ENCODE data around the gene NSUN4.
"Not testable (repeated sequence)": the region's sequence is repeated elsewhere in the genome, so short reads cannot be mapped to it uniquely, and the experiment has no call there.

NSUN4 gene

DNA sequence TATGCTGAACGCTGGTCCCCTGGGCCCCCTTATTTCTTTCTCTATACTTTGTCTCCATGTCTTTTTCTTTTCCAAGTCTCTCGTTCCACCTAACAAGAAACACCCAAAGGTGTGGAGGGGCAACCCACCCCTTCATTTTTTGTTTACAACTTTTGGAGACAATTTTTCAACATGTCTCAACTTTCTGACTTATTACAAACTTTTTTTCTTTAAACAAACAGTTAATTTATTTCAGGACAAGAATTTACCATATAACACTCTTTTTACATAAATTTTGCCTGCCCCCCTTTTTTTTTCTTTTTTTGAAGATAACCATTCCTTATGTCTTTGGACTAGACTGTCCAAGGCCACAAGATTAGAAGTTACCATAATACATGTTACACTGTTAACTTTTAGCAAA, 10.2 kb upstream of the NSUN4 start:
- DNase-seq (ENCODE audit: extremely low spot score); POLR2A ChIA-PET: not testable (repeated sequence)
- CTCF ChIA-PET: interaction anchor here (1.6 to 6.5 kb wide), 2 partner anchors 14 to 18 kb away, joined by 3 to 72 read pairs; no protein-coding TSS in a partner anchor

GRCh38 chr1:46331786-46332540, 8.6 kb upstream of the NSUN4 start:
- ChIA-PET CTCF (interaction anchor here (1.9 to 6.5 kb wide), 4 partner anchors 8 to 28 kb away, joined by 10 to 72 read pairs (median 24); partner anchors contain the start of genes LRRC41 and UQCRH), POLR2A (interaction anchor here (0.7 kb wide), 1 partner anchor 201 kb away, joined by 4 read pairs; no protein-coding TSS in a partner anchor)
- DNase-seq (ENCODE audit: extremely low spot score): not testable (repeated sequence)

GRCh38 chr1:46333300-46334029, 7.1 kb upstream of the NSUN4 start:
- peak; percentile 48 for DNase-seq (ENCODE audit: extremely low spot score)
- POLR2A ChIA-PET: interaction anchor here (0.6 to 1.6 kb wide), 12 partner anchors 9 to 429 kb away, joined by 3 to 7 read pairs (median 4); partner anchors contain the start of gene LRRC41
- TF ChIP-seq, protein P1, sequence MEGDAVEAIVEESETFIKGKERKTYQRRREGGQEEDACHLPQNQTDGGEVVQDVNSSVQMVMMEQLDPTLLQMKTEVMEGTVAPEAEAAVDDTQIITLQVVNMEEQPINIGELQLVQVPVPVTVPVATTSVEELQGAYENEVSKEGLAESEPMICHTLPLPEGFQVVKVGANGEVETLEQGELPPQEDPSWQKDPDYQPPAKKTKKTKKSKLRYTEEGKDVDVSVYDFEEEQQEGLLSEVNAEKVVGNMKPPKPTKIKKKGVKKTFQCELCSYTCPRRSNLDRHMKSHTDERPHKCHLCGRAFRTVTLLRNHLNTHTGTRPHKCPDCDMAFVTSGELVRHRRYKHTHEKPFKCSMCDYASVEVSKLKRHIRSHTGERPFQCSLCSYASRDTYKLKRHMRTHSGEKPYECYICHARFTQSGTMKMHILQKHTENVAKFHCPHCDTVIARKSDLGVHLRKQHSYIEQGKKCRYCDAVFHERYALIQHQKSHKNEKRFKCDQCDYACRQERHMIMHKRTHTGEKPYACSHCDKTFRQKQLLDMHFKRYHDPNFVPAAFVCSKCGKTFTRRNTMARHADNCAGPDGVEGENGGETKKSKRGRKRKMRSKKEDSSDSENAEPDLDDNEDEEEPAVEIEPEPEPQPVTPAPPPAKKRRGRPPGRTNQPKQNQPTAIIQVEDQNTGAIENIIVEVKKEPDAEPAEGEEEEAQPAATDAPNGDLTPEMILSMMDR (IDR thresholded peaks at IDR 0.05; ENCODE audit: control extremely low read depth, extremely low read depth, low read depth, missing control alignments): peak; percentile 45
- CTCF ChIA-PET: interaction anchor here (0.7 to 6.5 kb wide), 17 partner anchors 10 to 194 kb away, joined by 3 to 72 read pairs (median 5); partner anchors contain the start of genes LRRC41 and UQCRH

- TF ChIP-seq, protein P1 (IDR thresholded peaks at IDR 0.05; ENCODE audit: control extremely low read depth, extremely low read depth, low read depth, missing control alignments): no peak
- ChIA-PET POLR2A (interaction anchor here (0.6 to 1.6 kb wide), 10 partner anchors 8 to 429 kb away, joined by 3 to 7 read pairs (median 4); partner anchors contain the start of gene LRRC41), CTCF (interaction anchor here (0.7 to 6.5 kb wide), 16 partner anchors 9 to 193 kb away, joined by 3 to 72 read pairs (median 6); partner anchors contain the start of genes LRRC41 and UQCRH)
- no peak for DNase-seq (ENCODE audit: extremely low spot score)
Measured at GRCh38 chr1:46334030-46334384, 6.6 kb upstream of the NSUN4 start.

DNA sequence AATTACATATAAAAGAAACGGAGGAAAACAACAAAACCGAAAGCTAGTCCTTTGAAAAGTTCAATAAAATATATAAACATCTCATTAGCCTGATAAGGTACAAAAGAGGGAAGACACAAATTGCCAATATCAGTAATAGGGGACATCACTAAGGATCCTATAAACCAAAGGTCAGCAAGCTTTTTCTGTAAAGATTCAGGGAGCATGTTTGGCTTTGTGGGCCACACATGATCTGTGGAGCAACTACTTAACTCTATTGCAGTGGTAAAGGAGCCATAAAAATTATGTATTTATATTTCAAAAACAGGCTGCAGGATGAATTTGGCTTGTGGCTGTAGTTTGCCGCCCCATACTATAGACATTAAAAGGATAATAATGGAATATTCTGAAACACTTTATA, 5.5 kb upstream of the NSUN4 start:
- DNase-seq (ENCODE audit: extremely low spot score): no peak
- CTCF ChIA-PET: interaction anchor here (6.5 kb wide), 1 partner anchor 13 kb away, joined by 72 read pairs; no protein-coding TSS in a partner anchor
- POLR2A ChIA-PET: interaction anchor here (0.5 kb wide), 1 partner anchor 384 kb away, joined by 3 read pairs; the partner anchor contains the start of gene EFCAB14
- TF ChIP-seq, protein P1 (IDR thresholded peaks at IDR 0.05; ENCODE audit: control extremely low read depth, extremely low read depth, low read depth, missing control alignments): no peak

GRCh38 chr1:46337409-46337808, 3.2 kb upstream of the NSUN4 start:
- CTCF ChIA-PET: interaction anchor here (2.9 kb wide), 1 partner anchor 10 kb away, joined by 12 read pairs; no protein-coding TSS in a partner anchor
- DNase-seq (ENCODE audit: extremely low spot score); POLR2A ChIA-PET: not testable (repeated sequence)

GRCh38 chr1:46341222-46342083, 846 bp downstream of the NSUN4 start:
- ChIA-PET POLR2A (interaction anchor here (1.1 kb wide), 1 partner anchor 8 kb away, joined by 5 read pairs; no protein-coding TSS in a partner anchor), CTCF (interaction anchor here (0.7 to 3.9 kb wide), 15 partner anchors 8 to 95 kb away, joined by 3 to 35 read pairs (median 3); partner anchors contain the start of genes LRRC41 and UQCRH)
- no peak for DNase-seq (ENCODE audit: extremely low spot score)
- TF ChIP-seq, protein P1 (IDR thresholded peaks at IDR 0.05; ENCODE audit: control extremely low read depth, extremely low read depth, low read depth, missing control alignments): no peak

All from GM10248 (cell line).